ENCODE results near the gene EWSR1.
"Not testable (repeated sequence)": the region's sequence is repeated elsewhere in the genome, so short reads cannot be mapped to it uniquely, and the experiment has no call there.

The EWSR1 gene

GRCh38 chr22:29267858-29268510 is at the start of gene EWSR1, which contains the start of gene RHBDD3:
Gene EWSR1 (plus strand): TSS chr22:29268268. CDS start chr22:29268337, 69 bp downstream.
Gene RHBDD3 (minus strand): TSS chr22:29267981. CDS start chr22:29265626, 2,355 bp downstream.
- peak; percentile 93 to 98 for DNase-seq

- no peak for DNase-seq
Observed at GRCh38 chr22:29218758-29219408, 49.2 kb upstream of the EWSR1 start.

GRCh38 chr22:29219409-29219782 is 48.7 kb upstream of the EWSR1 start:
- DNase-seq = not testable (repeated sequence)

- DNase-seq = no peak
Observed at GRCh38 chr22:29219881-29220670, 48.0 kb upstream of the EWSR1 start.

- DNase-seq = no peak
Observed at GRCh38 chr22:29224121-29224858, 43.8 kb upstream of the EWSR1 start.

GRCh38 chr22:29224859-29225410 is 43.1 kb upstream of the EWSR1 start:
- no peak for DNase-seq

- no peak for DNase-seq
Observed at GRCh38 chr22:29225422-29226090, 42.5 kb upstream of the EWSR1 start.

- no peak for DNase-seq
Observed at GRCh38 chr22:29226351-29226981, 41.6 kb upstream of the EWSR1 start.

- DNase-seq = no peak
Observed at GRCh38 chr22:29230972-29231875, 36.8 kb upstream of the EWSR1 start.

GRCh38 chr22:29231971-29232959 is 35.8 kb upstream of the EWSR1 start:
- no peak for DNase-seq

- DNase-seq = no peak
Observed at GRCh38 chr22:29233277-29233877, 34.7 kb upstream of the EWSR1 start.

- DNase-seq = not testable (repeated sequence)
Observed at GRCh38 chr22:29240481-29240880, 27.6 kb upstream of the EWSR1 start.

GRCh38 chr22:29243874-29244446 is 24.1 kb upstream of the EWSR1 start:
- no peak for DNase-seq

- no peak for DNase-seq
Observed at GRCh38 chr22:29244785-29245625, 23.1 kb upstream of the EWSR1 start.

- peak; percentile 48 to 75 for DNase-seq
Observed at GRCh38 chr22:29245626-29246385, 22.3 kb upstream of the EWSR1 start.

GRCh38 chr22:29247891-29248290 is 20.2 kb upstream of the EWSR1 start:
- not testable (repeated sequence) for DNase-seq

GRCh38 chr22:29251265-29251664 is 16.8 kb upstream of the EWSR1 start:
- no peak for DNase-seq

Data from inflammatory macrophage treated with lipopolysaccharide for 1 hour (primary cell).